Measurements from ENCODE around the gene NEURL1B. TPM values are rescaled to one million over a fixed set of nuclear protein-coding genes. Genes with fewer than 3 reads are reported as not detected.

Gene NEURL1B
- total and polyA plus RNA-seq, 2 experiments from 2014 or later = 0.13 to 1.8 TPM

- no peaks in the 10 kb centered on the region for H3K27me3 ChIP-seq (replicated peaks; ENCODE audit: insufficient read depth)
- DNase-seq = no peak
- no peak overlapping the region for H3K4me2 ChIP-seq (ENCODE audit: unreplicated experiment)
- H3F3A ChIP-seq (ENCODE audit: insufficient read depth) = no peaks in the 10 kb centered on the region
- H3K36me3 ChIP-seq (ENCODE audit: low read depth) = no peaks in the 10 kb centered on the region
- no peaks in the 10 kb centered on the region for H3K79me2 ChIP-seq (ENCODE audit: insufficient read depth)
- TF ChIP-seq EZH2 (IDR thresholded peaks at IDR 0.05; ENCODE audit: insufficient read depth, poor library complexity, severe bottlenecking) (no peak), EZH2phosphoT487 (IDR thresholded peaks at IDR 0.05; ENCODE audit: insufficient read depth, low read depth) (no peak)
- 79 to 81% methylated on average over 4 of the region's 4 CpGs for WGBS, 2 experiments (ENCODE audit: low coverage in 1 of 2, low lambda C conversion rate in 2 of 2, missing lambda C conversion rate in 2 of 2)
- H3K4me1 ChIP-seq (ENCODE audit: insufficient read depth) = no peaks in the 10 kb centered on the region
- H4K20me1 ChIP-seq (ENCODE audit: insufficient read depth) = no peaks in the 10 kb centered on the region
- in situ Hi-C loops (cut with MboI) = no loop called here
- no peak overlapping the region for H3K27ac ChIP-seq
- H3K9me3 ChIP-seq (ENCODE audit: low read depth) = no peaks in the 10 kb centered on the region
- H3K9me2 ChIP-seq (ENCODE audit: insufficient read depth) = no peaks in the 10 kb centered on the region
- no peak overlapping the region for H2AFZ ChIP-seq
- H3K4me3 ChIP-seq = no peak overlapping the region
- no peak overlapping the region for H3K9ac ChIP-seq
Observed at GRCh38 chr5:172687940-172688339, 46.9 kb downstream of the NEURL1B start.

GRCh38 chr5:172688349-172689217 is 47.5 kb downstream of the NEURL1B start:
- no peak for DNase-seq
- Histone ChIP-seq H3K4me2 (ENCODE audit: unreplicated experiment) (no peak overlapping the region), H3K4me3 (no peak overlapping the region), H3K4me1 (ENCODE audit: insufficient read depth) (no peaks in the 10 kb centered on the region), H2AFZ (no peak overlapping the region), H3K9me2 (ENCODE audit: insufficient read depth) (no peaks in the 10 kb centered on the region), H4K20me1 (ENCODE audit: insufficient read depth) (no peaks in the 10 kb centered on the region), H3F3A (ENCODE audit: insufficient read depth) (no peaks in the 10 kb centered on the region), H3K27me3 (replicated peaks; ENCODE audit: insufficient read depth) (no peaks in the 10 kb centered on the region), H3K9ac (no peak overlapping the region), H3K79me2 (ENCODE audit: insufficient read depth) (no peaks in the 10 kb centered on the region), H3K9me3 (ENCODE audit: low read depth) (no peaks in the 10 kb centered on the region), H3K36me3 (ENCODE audit: low read depth) (no peaks in the 10 kb centered on the region), H3K27ac (no peak overlapping the region)
- in situ Hi-C loops (cut with MboI) = no loop called here
- no peak for TF ChIP-seq EZH2phosphoT487 (IDR thresholded peaks at IDR 0.05; ENCODE audit: insufficient read depth, low read depth)
- TF ChIP-seq EZH2 (IDR thresholded peaks at IDR 0.05; ENCODE audit: insufficient read depth, poor library complexity, severe bottlenecking) = no peak
- WGBS, 2 experiments (ENCODE audit: low coverage in 1 of 2, low lambda C conversion rate in 2 of 2, missing lambda C conversion rate in 2 of 2) = 76 to 78% methylated on average over 11 of the region's 11 CpGs

- TF ChIP-seq EZH2 (IDR thresholded peaks at IDR 0.05; ENCODE audit: insufficient read depth, poor library complexity, severe bottlenecking) = no peak
- TF ChIP-seq EZH2phosphoT487 (IDR thresholded peaks at IDR 0.05; ENCODE audit: insufficient read depth, low read depth) = no peak
- Histone ChIP-seq H3K36me3 (ENCODE audit: low read depth) (no peaks in the 10 kb centered on the region), H3K4me2 (ENCODE audit: unreplicated experiment) (no peak overlapping the region), H3K4me1 (ENCODE audit: insufficient read depth) (no peaks in the 10 kb centered on the region), H3F3A (ENCODE audit: insufficient read depth) (no peaks in the 10 kb centered on the region), H3K27ac (no peak overlapping the region), H3K27me3 (replicated peaks; ENCODE audit: insufficient read depth) (no peaks in the 10 kb centered on the region), H3K79me2 (ENCODE audit: insufficient read depth) (no peaks in the 10 kb centered on the region), H3K9ac (no peak overlapping the region), H2AFZ (no peak overlapping the region), H3K9me2 (ENCODE audit: insufficient read depth) (no peaks in the 10 kb centered on the region), H4K20me1 (ENCODE audit: insufficient read depth) (no peaks in the 10 kb centered on the region), H3K4me3 (no peak overlapping the region), H3K9me3 (ENCODE audit: low read depth) (no peaks in the 10 kb centered on the region)
- in situ Hi-C loops (cut with MboI) = no loop called here
- 88% methylated on average over 7 of the region's 7 CpGs for WGBS, 2 experiments (ENCODE audit: low coverage in 1 of 2, low lambda C conversion rate in 2 of 2, missing lambda C conversion rate in 2 of 2)
- no peak for DNase-seq
Observed at GRCh38 chr5:172689218-172689572, 48.1 kb downstream of the NEURL1B start.

GRCh38 chr5:172689801-172690200 is 48.7 kb downstream of the NEURL1B start:
- Histone ChIP-seq H3K4me3 (no peak overlapping the region), H3K36me3 (ENCODE audit: low read depth) (no peaks in the 10 kb centered on the region), H2AFZ (no peak overlapping the region), H3K27me3 (replicated peaks; ENCODE audit: insufficient read depth) (no peaks in the 10 kb centered on the region), H3K4me2 (ENCODE audit: unreplicated experiment) (no peak overlapping the region), H3K9me2 (ENCODE audit: insufficient read depth) (no peaks in the 10 kb centered on the region), H3K9ac (no peak overlapping the region), H3K4me1 (ENCODE audit: insufficient read depth) (no peaks in the 10 kb centered on the region), H3K9me3 (ENCODE audit: low read depth) (no peaks in the 10 kb centered on the region), H3K27ac (no peak overlapping the region), H3K79me2 (ENCODE audit: insufficient read depth) (no peaks in the 10 kb centered on the region), H4K20me1 (ENCODE audit: insufficient read depth) (no peaks in the 10 kb centered on the region), H3F3A (ENCODE audit: insufficient read depth) (no peaks in the 10 kb centered on the region)
- DNase-seq = no peak
- in situ Hi-C loops (cut with MboI) = no loop called here
- TF ChIP-seq EZH2phosphoT487 (IDR thresholded peaks at IDR 0.05; ENCODE audit: insufficient read depth, low read depth) = no peak
- no peak for TF ChIP-seq EZH2 (IDR thresholded peaks at IDR 0.05; ENCODE audit: insufficient read depth, poor library complexity, severe bottlenecking)
- 86 to 91% methylated on average over 6 to 10 of the region's 10 CpGs for WGBS, 2 experiments (ENCODE audit: low coverage in 1 of 2, low lambda C conversion rate in 2 of 2, missing lambda C conversion rate in 2 of 2)
